Loucy (cell line): ENCODE results near the gene DUSP16.

Experiments used
- H2AFZ ChIP-seq: fragments of 200-600 bp; sonication (generic); 2 replicates; pipeline ENCODE4 v1.6.0; 2016; ENCODE audit warnings: antibody characterized with exemption, mild to moderate bottlenecking, low read length, moderate library complexity
- H3F3A ChIP-seq: fragments of 200-600 bp; 2 replicates; pipeline ENCODE4 v1.6.0; 2016; ENCODE audit warnings: antibody characterized with exemption, low read depth, mild to moderate bottlenecking
- H3K27me3 ChIP-seq: fragments of 200-600 bp; sonication (generic); 2 replicates; pipeline ENCODE4 v1.6.1; 2014; ENCODE audit warnings: low read length, mild to moderate bottlenecking; ENCODE audit not compliant: insufficient read depth, poor library complexity, severe bottlenecking
- H3K36me3 ChIP-seq: fragments of 200-600 bp; sonication (generic); 2 replicates; pipeline ENCODE4 v1.6.1; 2016; ENCODE audit warnings: low read length; ENCODE audit not compliant: insufficient read depth
- H3K4me1 ChIP-seq: fragments of 200-600 bp; sonication (generic); 2 replicates; pipeline ENCODE4 v1.5.1; 2014; ENCODE audit warnings: low read length, mild to moderate bottlenecking; ENCODE audit not compliant: insufficient read depth, poor library complexity, severe bottlenecking
- H3K4me2 ChIP-seq: fragments of 200-600 bp; sonication (generic); 2 replicates; pipeline ENCODE4 v1.6.0; 2014; ENCODE audit warnings: antibody characterized with exemption, low read length, low read depth, mild to moderate bottlenecking; ENCODE audit not compliant: poor library complexity, severe bottlenecking
- H3K4me3 ChIP-seq: fragments of 200-600 bp; sonication (generic); 2 replicates; pipeline ENCODE4 v1.5.1; 2014; ENCODE audit warnings: low read length, mild to moderate bottlenecking, mixed read lengths; ENCODE audit not compliant: poor library complexity, severe bottlenecking
- H3K79me2 ChIP-seq: fragments of 200-600 bp; sonication (generic); 2 replicates; pipeline ENCODE4 v1.6.1; 2014; ENCODE audit warnings: low read length; ENCODE audit not compliant: insufficient read depth
- H3K9ac ChIP-seq: fragments of 200-600 bp; sonication (generic); 2 replicates; pipeline ENCODE4 v1.6.0; 2014; ENCODE audit warnings: mild to moderate bottlenecking, low read depth, low read length, moderate library complexity; ENCODE audit not compliant: poor library complexity, severe bottlenecking
- H3K9me2 ChIP-seq: fragments of 200-600 bp; sonication (generic); replicated peaks from 2 replicates; pipeline ENCODE4 v1.6.1; 2016; ENCODE audit warnings: low read depth, low read length, mixed read lengths
- H3K9me3 ChIP-seq: fragments of 200-600 bp; sonication (generic); 2 replicates; pipeline ENCODE4 v1.6.1; 2014; ENCODE audit warnings: mild to moderate bottlenecking, antibody characterized with exemption, low read length, low read depth; ENCODE audit not compliant: insufficient read depth
- H4K20me1 ChIP-seq: fragments of 200-600 bp; sonication (generic); 2 replicates; pipeline ENCODE4 v1.6.0; 2014; ENCODE audit warnings: antibody characterized with exemption, low read length, mild to moderate bottlenecking; ENCODE audit not compliant: insufficient read depth, poor library complexity, severe bottlenecking
- EZH2phosphoT487 ChIP-seq: fragments of 200-600 bp; IDR thresholded peaks from 2 replicates; pipeline ENCODE4 v1.6.1; 2018; ENCODE audit warnings: antibody characterized with exemption, mild to moderate bottlenecking, moderate library complexity, borderline replicate concordance
- TF ChIP-seq, protein P1 (sequence below): fragments of 200-600 bp; sonication (generic); conservative IDR thresholded peaks from 2 replicates; pipeline ENCODE4 v1.5.1; 2014; ENCODE audit warnings: mild to moderate bottlenecking, antibody characterized with exemption, low read length

DUSP16 gene

GRCh38 chr12:12470751-12471306 is 91.8 kb downstream of the DUSP16 start:
- Histone ChIP-seq H3K79me2 (no peaks in the 10 kb centered on the region), H3K27me3 (no peaks in the 10 kb centered on the region), H3K4me3 (no peak overlapping the region), H4K20me1 (no peaks in the 10 kb centered on the region), H3K9me2 (no peaks in the 10 kb centered on the region), H2AFZ (no peak overlapping the region), H3F3A (no peaks in the 10 kb centered on the region), H3K9ac (no peak overlapping the region), H3K4me2 (no peak overlapping the region), H3K36me3 (no peaks in the 10 kb centered on the region), H3K4me1 (peaks cover 7% of the 10 kb centered on the region), H3K9me3 (no peaks in the 10 kb centered on the region)
- TF ChIP-seq, protein P1, sequence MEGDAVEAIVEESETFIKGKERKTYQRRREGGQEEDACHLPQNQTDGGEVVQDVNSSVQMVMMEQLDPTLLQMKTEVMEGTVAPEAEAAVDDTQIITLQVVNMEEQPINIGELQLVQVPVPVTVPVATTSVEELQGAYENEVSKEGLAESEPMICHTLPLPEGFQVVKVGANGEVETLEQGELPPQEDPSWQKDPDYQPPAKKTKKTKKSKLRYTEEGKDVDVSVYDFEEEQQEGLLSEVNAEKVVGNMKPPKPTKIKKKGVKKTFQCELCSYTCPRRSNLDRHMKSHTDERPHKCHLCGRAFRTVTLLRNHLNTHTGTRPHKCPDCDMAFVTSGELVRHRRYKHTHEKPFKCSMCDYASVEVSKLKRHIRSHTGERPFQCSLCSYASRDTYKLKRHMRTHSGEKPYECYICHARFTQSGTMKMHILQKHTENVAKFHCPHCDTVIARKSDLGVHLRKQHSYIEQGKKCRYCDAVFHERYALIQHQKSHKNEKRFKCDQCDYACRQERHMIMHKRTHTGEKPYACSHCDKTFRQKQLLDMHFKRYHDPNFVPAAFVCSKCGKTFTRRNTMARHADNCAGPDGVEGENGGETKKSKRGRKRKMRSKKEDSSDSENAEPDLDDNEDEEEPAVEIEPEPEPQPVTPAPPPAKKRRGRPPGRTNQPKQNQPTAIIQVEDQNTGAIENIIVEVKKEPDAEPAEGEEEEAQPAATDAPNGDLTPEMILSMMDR: no peak

DNA sequence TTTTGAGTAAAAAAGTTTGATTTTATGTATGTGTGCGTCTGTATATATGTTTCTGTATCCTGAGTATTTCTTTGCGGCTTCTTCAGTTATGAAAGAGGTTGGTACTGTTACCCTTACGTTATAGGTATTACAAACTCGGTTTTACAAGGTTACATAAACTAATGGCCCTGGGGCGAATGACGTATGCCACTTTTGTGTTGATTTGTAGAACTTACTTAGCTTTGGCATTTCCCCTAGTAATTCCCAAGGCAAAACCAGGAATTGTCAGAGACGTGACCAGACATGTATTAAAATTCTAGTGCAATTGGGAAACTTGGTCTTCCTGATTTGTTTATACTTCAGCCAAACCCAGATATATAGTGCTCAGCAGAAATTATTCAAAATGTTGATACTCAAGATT is 93.3 kb downstream of the DUSP16 start:
- Histone ChIP-seq H3K4me2 (no peak overlapping the region), H3K4me3 (no peak overlapping the region), H3K9me2 (no peaks in the 10 kb centered on the region), H3K36me3 (no peaks in the 10 kb centered on the region), H3K79me2 (no peaks in the 10 kb centered on the region), H2AFZ (no peak overlapping the region), H3K9ac (no peak overlapping the region), H4K20me1 (no peaks in the 10 kb centered on the region), H3K27me3 (no peaks in the 10 kb centered on the region), H3K9me3 (no peaks in the 10 kb centered on the region), H3K4me1 (peaks cover 7% of the 10 kb centered on the region), H3F3A (no peaks in the 10 kb centered on the region)
- no peak for TF ChIP-seq EZH2phosphoT487
- TF ChIP-seq, protein P1: no peak

DNA sequence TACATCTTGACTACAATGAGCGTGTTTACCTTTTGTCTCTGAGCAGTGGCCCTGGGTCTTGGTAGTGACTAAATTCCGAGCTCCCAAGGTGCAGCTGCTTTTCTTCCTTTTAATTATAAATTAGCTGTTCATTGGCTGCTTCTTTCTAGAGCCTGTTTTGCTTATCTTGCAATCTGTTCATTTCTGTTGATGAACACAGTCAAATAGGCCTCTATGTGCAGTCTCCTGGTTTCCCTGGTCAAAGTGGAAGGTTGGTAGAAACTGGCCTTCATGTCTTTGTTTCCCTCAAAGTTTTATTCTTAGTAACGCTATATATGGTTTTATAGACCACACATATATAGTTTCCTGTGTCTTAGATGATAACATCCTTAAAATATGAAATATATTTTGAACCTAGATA is 94.1 kb downstream of the DUSP16 start:
- no peak overlapping the region for H3K4me2 ChIP-seq
- TF ChIP-seq EZH2phosphoT487: no peak
- TF ChIP-seq, protein P1: no peak
- H3K9me2 ChIP-seq: no peaks in the 10 kb centered on the region
- H3K27me3 ChIP-seq: no peaks in the 10 kb centered on the region
- H3K9me3 ChIP-seq: no peaks in the 10 kb centered on the region
- H2AFZ ChIP-seq: no peak overlapping the region
- H3K9ac ChIP-seq: no peak overlapping the region
- no peaks in the 10 kb centered on the region for H3K36me3 ChIP-seq
- no peak overlapping the region for H3K4me3 ChIP-seq
- H3K79me2 ChIP-seq: no peaks in the 10 kb centered on the region
- H3F3A ChIP-seq: no peaks in the 10 kb centered on the region
- no peaks in the 10 kb centered on the region for H4K20me1 ChIP-seq
- peaks cover 7% of the 10 kb centered on the region for H3K4me1 ChIP-seq
